Smooth muscle cell (in vitro differentiated cells): ENCODE measurements around the gene RFX7. TPM values are rescaled to one million over a fixed set of nuclear protein-coding genes. Genes with fewer than 3 reads are reported as not detected.
A peak's percentile ranks its signal among the peaks of the same experiment; 100 is the strongest.

Source experiments
- DNase-seq: peaks from one replicate; lab custom pipeline; 2025; ENCODE audit not compliant: unreplicated experiment; lab: John Stamatoyannopoulos, UW
- H2AFZ ChIP-seq: fragments of 200-600 bp; sonication (generic); 2 replicates; pipeline ENCODE4 v1.6.0; 2016; ENCODE audit warnings: antibody characterized with exemption, low read depth, mild to moderate bottlenecking
- H3F3A ChIP-seq: fragments of 200-600 bp; sonication (generic); 2 replicates; pipeline ENCODE4 v1.6.0; 2017; ENCODE audit warnings: antibody characterized with exemption, low read depth
- H3K27ac ChIP-seq: fragments of 200-600 bp; sonication (generic); 2 replicates; pipeline ENCODE4 v1.5.1; 2016; ENCODE audit warnings: low read depth, mild to moderate bottlenecking
- H3K27me3 ChIP-seq: fragments of 200-600 bp; sonication (generic); 2 replicates; pipeline ENCODE4 v1.6.1; 2016; ENCODE audit warnings: low read depth, mild to moderate bottlenecking
- H3K36me3 ChIP-seq: fragments of 200-600 bp; sonication (generic); 2 replicates; pipeline ENCODE4 v1.5.1; 2016; ENCODE audit warnings: low read depth
- H3K4me1 ChIP-seq: fragments of 200-600 bp; sonication (generic); 2 replicates; pipeline ENCODE4 v1.5.1; 2016; ENCODE audit warnings: low read depth
- H3K4me2 ChIP-seq: fragments of 200-600 bp; sonication (generic); 2 replicates; pipeline ENCODE4 v1.6.0; 2016; ENCODE audit warnings: mild to moderate bottlenecking
- H3K4me3 ChIP-seq: fragments of 200-600 bp; sonication (generic); 2 replicates; pipeline ENCODE4 v1.5.1; 2016; ENCODE audit warnings: mild to moderate bottlenecking
- H3K79me2 ChIP-seq: fragments of 200-600 bp; sonication (generic); 2 replicates; pipeline ENCODE4 v1.6.0; 2016; ENCODE audit warnings: low read depth, mild to moderate bottlenecking
- H3K9ac ChIP-seq: fragments of 200-600 bp; sonication (generic); 2 replicates; pipeline ENCODE4 v1.6.0; 2016; ENCODE audit warnings: low read depth
- H3K9me3 ChIP-seq: fragments of 200-600 bp; sonication (generic); replicated peaks from 2 replicates; pipeline ENCODE4 v1.5.1; 2016; ENCODE audit warnings: low read depth
- H4K20me1 ChIP-seq: fragments of 200-600 bp; sonication (generic); 2 replicates; pipeline ENCODE4 v1.6.0; 2016; ENCODE audit warnings: low read depth
- WGBS: methylation state at CpG from one replicate; pipeline ENCODE4 v1.1.7; 2016; ENCODE audit warnings: low lambda C conversion rate; 5-methylcytosine and 5-hydroxymethylcytosine counted together
- polyA plus RNA-seq: library from polyadenylated mRNA; unstranded; fragments of >200 nt; fragmentation: Nextera tagmentation; extraction: Ambion mirVana; gene quantifications from 2 replicates; pipeline ENCODE4 v1.2.1, GENCODE V29; 2016
- total RNA-seq: library from RNA; depleted of rRNA; stranded (reverse); fragments of >200 nt; gene quantifications from 2 replicates; pipeline ENCODE4 v1.2.3, GENCODE V29; 2014
- TF ChIP-seq, protein P1 (sequence below): fragments of 200-600 bp; sonication (generic); IDR thresholded peaks from 2 replicates; pipeline ENCODE4 v1.5.1; 2017; ENCODE audit warnings: borderline replicate concordance, mild to moderate bottlenecking, antibody characterized with exemption; ENCODE audit not compliant: insufficient read depth, poor library complexity, severe bottlenecking

The RFX7 gene
- total and polyA plus RNA-seq, 2 experiments from 2014 or later, result 7.7 to 18.5 TPM

DNA sequence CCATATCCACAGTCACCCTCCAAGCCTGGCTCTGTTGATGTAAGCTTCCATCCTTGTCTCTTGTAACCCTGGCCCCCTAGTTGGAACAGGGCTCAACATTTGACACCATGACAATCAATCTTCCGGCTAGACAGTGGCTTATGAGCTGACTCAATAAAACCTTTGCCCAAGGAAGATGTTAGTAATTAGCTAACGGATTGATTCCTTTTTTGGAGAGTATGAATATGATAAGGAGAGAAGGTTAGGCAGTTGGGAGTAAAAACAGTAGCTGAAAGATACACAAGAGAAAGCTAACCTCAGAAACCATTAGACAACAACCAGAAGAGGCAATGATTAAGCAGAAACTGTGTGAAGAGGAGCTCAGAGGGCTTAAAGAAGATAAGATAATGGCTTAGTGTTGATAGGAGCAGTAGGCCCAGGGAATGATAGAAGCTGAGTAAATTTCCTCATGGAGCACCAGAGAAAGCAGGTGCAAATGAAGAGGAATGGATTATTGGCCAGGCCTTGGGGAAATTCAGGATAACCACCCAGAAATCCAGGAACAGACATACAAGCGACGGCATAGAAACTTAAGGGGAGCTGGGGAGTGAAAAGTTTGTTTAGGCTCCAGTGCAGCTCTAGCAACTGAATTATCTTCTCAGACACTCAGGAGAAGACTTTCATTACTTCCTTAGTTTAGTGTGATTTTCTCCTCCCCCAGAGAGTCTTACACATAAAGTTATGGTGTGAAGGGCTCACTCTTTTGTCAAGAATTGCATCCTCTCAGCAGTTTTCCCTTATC is 7.8 kb upstream of the RFX7 start:
- no peak overlapping the region for H2AFZ ChIP-seq
- H3K27ac ChIP-seq, result no peak overlapping the region
- no peak for DNase-seq
- H3K27me3 ChIP-seq, result peaks cover 48% of the 10 kb centered on the region
- H3F3A ChIP-seq, result peaks cover 3% of the 10 kb centered on the region
- no peak overlapping the region for H3K4me3 ChIP-seq
- no peaks in the 10 kb centered on the region for H4K20me1 ChIP-seq
- H3K9me3 ChIP-seq, result no peaks in the 10 kb centered on the region
- no peaks in the 10 kb centered on the region for H3K36me3 ChIP-seq
- no peak overlapping the region for H3K9ac ChIP-seq
- H3K4me1 ChIP-seq, result peaks cover 4% of the 10 kb centered on the region
- 43% methylated on average over 4 of the region's 4 CpGs for WGBS
- TF ChIP-seq, protein P1, sequence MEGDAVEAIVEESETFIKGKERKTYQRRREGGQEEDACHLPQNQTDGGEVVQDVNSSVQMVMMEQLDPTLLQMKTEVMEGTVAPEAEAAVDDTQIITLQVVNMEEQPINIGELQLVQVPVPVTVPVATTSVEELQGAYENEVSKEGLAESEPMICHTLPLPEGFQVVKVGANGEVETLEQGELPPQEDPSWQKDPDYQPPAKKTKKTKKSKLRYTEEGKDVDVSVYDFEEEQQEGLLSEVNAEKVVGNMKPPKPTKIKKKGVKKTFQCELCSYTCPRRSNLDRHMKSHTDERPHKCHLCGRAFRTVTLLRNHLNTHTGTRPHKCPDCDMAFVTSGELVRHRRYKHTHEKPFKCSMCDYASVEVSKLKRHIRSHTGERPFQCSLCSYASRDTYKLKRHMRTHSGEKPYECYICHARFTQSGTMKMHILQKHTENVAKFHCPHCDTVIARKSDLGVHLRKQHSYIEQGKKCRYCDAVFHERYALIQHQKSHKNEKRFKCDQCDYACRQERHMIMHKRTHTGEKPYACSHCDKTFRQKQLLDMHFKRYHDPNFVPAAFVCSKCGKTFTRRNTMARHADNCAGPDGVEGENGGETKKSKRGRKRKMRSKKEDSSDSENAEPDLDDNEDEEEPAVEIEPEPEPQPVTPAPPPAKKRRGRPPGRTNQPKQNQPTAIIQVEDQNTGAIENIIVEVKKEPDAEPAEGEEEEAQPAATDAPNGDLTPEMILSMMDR, result no peak
- H3K79me2 ChIP-seq, result no peaks in the 10 kb centered on the region
- no peak overlapping the region for H3K4me2 ChIP-seq

DNA sequence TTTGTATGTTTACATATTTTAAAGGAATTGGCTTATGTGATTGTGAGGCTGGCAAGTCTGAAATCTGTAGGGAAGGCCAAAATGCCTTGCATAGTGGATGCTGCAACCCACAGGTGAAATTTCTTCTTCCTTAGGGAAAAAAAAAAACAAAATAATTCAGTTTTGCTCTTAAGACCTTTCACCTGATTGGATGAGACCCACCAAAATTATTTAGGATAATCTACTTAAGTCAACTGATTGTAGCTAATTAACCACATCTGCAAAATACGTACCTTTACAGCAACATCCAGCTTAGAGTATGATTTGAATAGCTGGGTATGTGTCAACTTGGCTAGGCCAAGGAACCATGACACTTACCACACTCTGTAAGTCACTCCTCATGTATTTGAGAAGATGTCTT is 6.9 kb upstream of the RFX7 start:
- Histone ChIP-seq H3K9ac (no peak overlapping the region), H3K27me3 (peaks cover 46% of the 10 kb centered on the region), H4K20me1 (no peaks in the 10 kb centered on the region), H3K4me1 (peaks cover 6% of the 10 kb centered on the region), H3K27ac (no peak overlapping the region), H3K4me3 (no peak overlapping the region), H3K79me2 (no peaks in the 10 kb centered on the region), H3K36me3 (no peaks in the 10 kb centered on the region), H2AFZ (no peak overlapping the region), H3K9me3 (no peaks in the 10 kb centered on the region), H3F3A (peaks cover 3% of the 10 kb centered on the region), H3K4me2 (no peak overlapping the region)
- DNase-seq, result no peak
- 93% methylated on average over 1 of the region's 1 CpG for WGBS
- TF ChIP-seq, protein P1, result no peak

DNA sequence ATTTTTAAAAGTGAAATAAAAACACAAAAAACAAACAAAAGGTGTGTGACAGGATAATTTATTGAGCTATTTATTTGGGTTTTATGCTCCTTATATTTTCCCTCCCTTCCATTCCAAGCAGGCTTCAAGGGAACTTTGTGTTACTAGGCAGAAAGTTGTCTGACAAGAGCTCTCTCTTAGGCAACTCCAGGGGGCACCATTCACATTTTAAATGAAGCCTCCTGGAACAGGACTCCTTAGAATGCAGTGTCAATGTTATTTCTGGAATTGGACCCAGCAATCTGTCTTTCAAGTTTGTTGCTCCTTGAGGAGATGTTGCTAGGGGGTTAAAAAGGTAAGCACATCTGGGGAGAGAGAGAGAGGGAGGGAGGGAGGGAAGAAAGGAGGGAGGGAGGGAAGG is 5.4 kb upstream of the RFX7 start:
- Histone ChIP-seq H2AFZ (no peak overlapping the region), H3K79me2 (no peaks in the 10 kb centered on the region), H3F3A (peaks cover 3% of the 10 kb centered on the region), H3K4me3 (no peak overlapping the region), H3K9me3 (no peaks in the 10 kb centered on the region), H4K20me1 (no peaks in the 10 kb centered on the region), H3K9ac (no peak overlapping the region), H3K27ac (no peak overlapping the region), H3K4me2 (no peak overlapping the region), H3K36me3 (no peaks in the 10 kb centered on the region), H3K4me1 (peaks cover 13% of the 10 kb centered on the region), H3K27me3 (peaks cover 31% of the 10 kb centered on the region)
- DNase-seq, result no peak
- TF ChIP-seq, protein P1, result peak; percentile 24
